Measurements from ENCODE around the gene LGR6. TPM values are rescaled to one million over a fixed set of nuclear protein-coding genes. Genes with fewer than 3 reads are reported as not detected.

The LGR6 gene
- total and polyA plus RNA-seq, 2 of the 4 experiments (the other 2 are of a cell fraction) = not detected

GRCh38 chr1:202159534-202160371, 33.8 kb upstream of the LGR6 start:
- H3K23ac ChIP-seq (ENCODE audit: low read depth, low read length) = no peak overlapping the region
- H3K36me3 ChIP-seq (ENCODE audit: control insufficient read depth, insufficient read depth, low read length) = no peaks in the 10 kb centered on the region
- H3K4ac ChIP-seq (ENCODE audit: low read depth, low read length) = no peak overlapping the region
- H4K20me1 ChIP-seq (ENCODE audit: insufficient read depth, low read length) = no peaks in the 10 kb centered on the region
- H2BK20ac ChIP-seq (ENCODE audit: low read depth, low read length) = no peak overlapping the region
- H4K8ac ChIP-seq (ENCODE audit: low read depth in 2 of 2, low read length in 2 of 2) = no peak overlapping the region
- peaks cover 31% of the 10 kb centered on the region; the same call in 1 of the 2 replicates for H3K27me3 ChIP-seq (ENCODE audit: control insufficient read depth, insufficient read depth, low read length)
- H3K27ac ChIP-seq (ENCODE audit: insufficient read depth, low read length) = no peak overlapping the region
- H3K4me1 ChIP-seq (ENCODE audit: control insufficient read depth, insufficient read depth, low read length) = no peaks in the 10 kb centered on the region
- no peak overlapping the region for H4K91ac ChIP-seq (ENCODE audit: insufficient read depth, low read depth, low read length)
- no peak overlapping the region for H2BK15ac ChIP-seq (ENCODE audit: low read depth, low read length)
- no peak overlapping the region for H2BK120ac ChIP-seq (ENCODE audit: low read depth, low read length)
- no peaks in the 10 kb centered on the region for H3K9me1 ChIP-seq (ENCODE audit: insufficient read depth, low read length)
- DNase-seq (no peak), ATAC-seq (ENCODE audit: low read depth) (no peak)
- intact Hi-C loops (cut with micrococcal nuclease) (loop anchor here (10.0 kb wide), 1 partner anchor 885 kb away; no protein-coding TSS in a partner anchor), dilution Hi-C loops (cut with HindIII; ENCODE audit: low sequenced_read_pairs, unreplicated experiment) (no loop called here), in situ Hi-C loops (cut with MboI; ENCODE audit: low sequenced_read_pairs) (no loop called here)
- H4K5ac ChIP-seq (ENCODE audit: low read depth, low read length) = no peak overlapping the region
- H3K9me3 ChIP-seq (ENCODE audit: control insufficient read depth, insufficient read depth, low read length) = no peaks in the 10 kb centered on the region
- ChIA-PET POLR2A (ENCODE audit: unreplicated experiment) (no interaction called here), CTCF (interaction anchor here (0.6 kb wide), 2 partner anchors 67 to 1562 kb away, joined by 3 read pairs; no protein-coding TSS in a partner anchor)
- no peak overlapping the region for H3K4me2 ChIP-seq (ENCODE audit: low read depth, low read length)
- H2AK5ac ChIP-seq (ENCODE audit: low read depth, low read length) = no peak overlapping the region
- H3K79me1 ChIP-seq (ENCODE audit: low read depth in 1 of 2, low read length in 2 of 2) = no peaks in the 10 kb centered on the region
- WGBS, 2 experiments (ENCODE audit: extremely low coverage in 2 of 2, insufficient read length in 1 of 2) = 88% methylated on average over 2 of the region's 16 CpGs; no CpG with 5 or more reads in 1 of the 2 experiments
- H3K9ac ChIP-seq (ENCODE audit: low read depth, low read length) = no peak overlapping the region
- H2BK5ac ChIP-seq (ENCODE audit: low read depth, low read length, poor library complexity, severe bottlenecking) = no peak overlapping the region
- no peak overlapping the region for H2AK9ac ChIP-seq (replicated peaks; ENCODE audit: low read depth, low read length, poor library complexity)
- no TSS peak for BruUV-seq (replicated peaks)
- H3K18ac ChIP-seq (ENCODE audit: low read depth, low read length) = no peak overlapping the region
- no peak overlapping the region for H2AFZ ChIP-seq (replicated peaks; ENCODE audit: low read length, poor library complexity)
- H3K4me3 ChIP-seq (ENCODE audit: insufficient read depth, low read depth, low read length) = no peak overlapping the region
- no peak overlapping the region for H3K56ac ChIP-seq (ENCODE audit: extremely low read depth, insufficient read depth, low read length)
- no peak overlapping the region for H3K14ac ChIP-seq (replicated peaks; ENCODE audit: low read depth, low read length)
- TF ChIP-seq ELK1 (IDR thresholded peaks at IDR 0.05; ENCODE audit: borderline replicate concordance, low read depth, low read length) (no peak), RFX5 (IDR thresholded peaks at IDR 0.05; ENCODE audit: low read depth, low read length) (no peak), MXI1 (IDR thresholded peaks at IDR 0.05; ENCODE audit: borderline replicate concordance, low read depth, low read length) (no peak), RAD21 (IDR thresholded peaks at IDR 0.05; ENCODE audit: low read length) (no peak), MAZ (IDR thresholded peaks at IDR 0.05; ENCODE audit: borderline replicate concordance, low read depth, low read length) (no peak), NFE2L2 (IDR thresholded peaks at IDR 0.05; ENCODE audit: low read depth, low read length) (no peak), SMC3 (IDR thresholded peaks at IDR 0.05; ENCODE audit: low read depth, low read length) (no peak), USF2 (IDR thresholded peaks at IDR 0.05; ENCODE audit: low read depth, low read length) (no peak), RCOR1 (IDR thresholded peaks at IDR 0.05; ENCODE audit: insufficient replicate concordance, low read length) (no peak), BHLHE40 (IDR thresholded peaks at IDR 0.05; ENCODE audit: low read depth, low read length) (no peak), POLR2A (IDR thresholded peaks at IDR 0.05; ENCODE audit: low read depth, low read length) (no peak), MAFK (IDR thresholded peaks at IDR 0.05; ENCODE audit: low read depth, low read length) (no peak), CEBPB (IDR thresholded peaks at IDR 0.05; ENCODE audit: low read depth, low read length) (no peak), CTCF (conservative IDR thresholded peaks at IDR 0.05; ENCODE audit: low read depth, low read length) (no peak), FOS (IDR thresholded peaks at IDR 0.05; ENCODE audit: low read depth, low read length) (no peak)
